A673 (cell line): ENCODE results near the gene AREL1.

Source experiments
- CTCF ChIP-seq: fragments of 300-800, 200-600 bp; sonication (generic); conservative IDR thresholded peaks from 2 replicates; pipeline ENCODE4 v1.5.1; 2017; ENCODE audit warnings: low read depth, mild to moderate bottlenecking, antibody characterized with exemption, low read length, moderate library complexity, mixed read lengths
- EZH2 ChIP-seq: fragments of 200-600 bp; sonication (generic); IDR thresholded peaks from 2 replicates; pipeline ENCODE4 v1.6.1; 2017; ENCODE audit warnings: borderline replicate concordance, low read depth, mild to moderate bottlenecking, mixed read lengths, antibody characterized with exemption, low read length; ENCODE audit not compliant: poor library complexity, severe bottlenecking

GRCh38 chr14:74616996-74617700, 95.7 kb downstream of the AREL1 start:
- TF ChIP-seq CTCF (no peak), EZH2 (no peak)
